ENCODE measurements around the gene ART5.

ART5 gene

GRCh38 chr11:3641191-3641590, 601 bp downstream of the ART5 start:
- DNase-seq (ENCODE audit: insufficient read length, low spot score), result no peak

GRCh38 chr11:3639841-3640240, 2.0 kb downstream of the ART5 start:
- no peak for FAIRE-seq

More at GRCh38 chr11:3641191-3641590, 601 bp downstream of the ART5 start:
- no peak for TF ChIP-seq CTCF (IDR thresholded peaks at IDR 0.05; ENCODE audit: insufficient read depth, missing control alignments)
- FAIRE-seq, result no peak

GRCh38 chr11:3638513-3638912, 3.3 kb downstream of the ART5 start:
- TF ChIP-seq CTCF (IDR thresholded peaks at IDR 0.05; ENCODE audit: insufficient read depth, missing control alignments), result no peak
- FAIRE-seq (no peak), DNase-seq (ENCODE audit: insufficient read length, low spot score) (no peak)

More at GRCh38 chr11:3639841-3640240, 2.0 kb downstream of the ART5 start:
- no peak for DNase-seq (ENCODE audit: insufficient read length, low spot score)
- TF ChIP-seq CTCF (IDR thresholded peaks at IDR 0.05; ENCODE audit: insufficient read depth, missing control alignments), result no peak

GRCh38 chr11:3637201-3637600, 4.6 kb downstream of the ART5 start:
- FAIRE-seq (no peak), DNase-seq (ENCODE audit: insufficient read length, low spot score) (no peak)
- no peak for TF ChIP-seq CTCF (IDR thresholded peaks at IDR 0.05; ENCODE audit: insufficient read depth, missing control alignments)

GRCh38 chr11:3635641-3636375, 6.0 kb downstream of the ART5 start:
- no peak for TF ChIP-seq CTCF (IDR thresholded peaks at IDR 0.05; ENCODE audit: insufficient read depth, missing control alignments)
- DNase-seq (ENCODE audit: insufficient read length, low spot score), result no peak
- FAIRE-seq, result no peak

GRCh38 chr11:3632070-3632660, 9.6 kb downstream of the ART5 start:
- DNase-seq (ENCODE audit: insufficient read length, low spot score) (no peak), FAIRE-seq (no peak)
- no peak for TF ChIP-seq CTCF (IDR thresholded peaks at IDR 0.05; ENCODE audit: insufficient read depth, missing control alignments)

GRCh38 chr11:3631331-3631730, 10.5 kb downstream of the ART5 start:
- DNase-seq (ENCODE audit: insufficient read length, low spot score) (no peak), FAIRE-seq (no peak)

More at GRCh38 chr11:3631331-3631730, 10.5 kb downstream of the ART5 start:
- TF ChIP-seq CTCF (IDR thresholded peaks at IDR 0.05; ENCODE audit: insufficient read depth, missing control alignments), result no peak
